Neural progenitor cell (in vitro differentiated cells): ENCODE data around the gene INO80E.
A peak's percentile ranks its signal among the peaks of the same experiment; 100 is the strongest.

ENCODE experiments used
- EZH2 ChIP-seq: fragments of 200-600 bp; sonication (generic); IDR thresholded peaks from 2 replicates; pipeline ENCODE4 v1.6.1; 2017; ENCODE audit warnings: antibody characterized with exemption, mild to moderate bottlenecking, moderate library complexity
- EZH2phosphoT487 ChIP-seq: fragments of 200-600 bp; sonication (generic); IDR thresholded peaks from 2 replicates; pipeline ENCODE4 v1.6.1; 2017; ENCODE audit warnings: antibody characterized with exemption
- TF ChIP-seq, protein P1 (sequence below): fragments of 200-600 bp; sonication (generic); IDR thresholded peaks from 2 replicates; pipeline ENCODE4 v1.5.1; 2017; ENCODE audit warnings: antibody characterized with exemption, mild to moderate bottlenecking

DNA sequence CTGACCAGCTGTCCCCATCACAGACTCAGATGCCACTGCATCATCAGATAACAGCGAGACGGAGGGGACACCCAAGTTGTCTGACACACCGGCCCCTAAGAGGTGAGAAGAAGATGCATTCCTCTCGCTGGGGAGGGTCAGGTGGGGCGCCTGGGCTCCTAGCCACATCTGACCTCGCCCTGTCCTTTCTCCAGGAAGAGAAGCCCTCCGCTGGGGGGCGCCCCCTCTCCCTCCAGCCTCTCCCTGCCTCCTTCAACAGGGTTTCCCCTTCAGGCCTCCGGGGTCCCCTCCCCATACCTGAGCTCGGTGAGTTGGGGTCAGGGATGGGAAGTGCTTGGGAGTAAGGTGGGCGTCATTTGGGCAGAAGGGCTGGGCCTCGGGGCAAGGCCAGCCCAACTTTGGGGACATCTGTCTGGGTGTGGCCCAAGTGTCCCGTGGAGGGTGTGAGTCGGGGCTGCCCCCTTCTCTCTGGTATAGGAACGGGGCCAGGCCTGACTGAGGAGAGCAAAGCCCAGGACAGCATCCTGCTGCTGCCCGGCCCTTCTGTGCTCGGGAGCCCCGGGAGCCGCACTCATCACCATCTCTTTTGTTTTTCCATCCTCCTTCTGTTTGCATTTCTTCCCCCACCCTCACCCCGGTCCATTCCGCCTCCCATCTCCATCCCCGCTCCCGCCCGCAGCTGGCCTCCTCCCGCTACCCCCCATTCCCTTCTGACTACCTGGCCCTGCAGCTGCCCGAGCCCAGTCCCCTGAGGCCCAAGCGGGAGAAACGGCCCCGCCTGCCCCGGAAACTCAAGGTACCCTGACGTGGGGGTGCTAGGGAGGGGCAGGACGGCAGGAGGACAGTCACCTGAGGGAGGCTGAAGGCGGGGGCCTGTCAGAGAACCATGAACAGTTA is 4.9 kb downstream of the INO80E start:
- TF ChIP-seq, protein P1, sequence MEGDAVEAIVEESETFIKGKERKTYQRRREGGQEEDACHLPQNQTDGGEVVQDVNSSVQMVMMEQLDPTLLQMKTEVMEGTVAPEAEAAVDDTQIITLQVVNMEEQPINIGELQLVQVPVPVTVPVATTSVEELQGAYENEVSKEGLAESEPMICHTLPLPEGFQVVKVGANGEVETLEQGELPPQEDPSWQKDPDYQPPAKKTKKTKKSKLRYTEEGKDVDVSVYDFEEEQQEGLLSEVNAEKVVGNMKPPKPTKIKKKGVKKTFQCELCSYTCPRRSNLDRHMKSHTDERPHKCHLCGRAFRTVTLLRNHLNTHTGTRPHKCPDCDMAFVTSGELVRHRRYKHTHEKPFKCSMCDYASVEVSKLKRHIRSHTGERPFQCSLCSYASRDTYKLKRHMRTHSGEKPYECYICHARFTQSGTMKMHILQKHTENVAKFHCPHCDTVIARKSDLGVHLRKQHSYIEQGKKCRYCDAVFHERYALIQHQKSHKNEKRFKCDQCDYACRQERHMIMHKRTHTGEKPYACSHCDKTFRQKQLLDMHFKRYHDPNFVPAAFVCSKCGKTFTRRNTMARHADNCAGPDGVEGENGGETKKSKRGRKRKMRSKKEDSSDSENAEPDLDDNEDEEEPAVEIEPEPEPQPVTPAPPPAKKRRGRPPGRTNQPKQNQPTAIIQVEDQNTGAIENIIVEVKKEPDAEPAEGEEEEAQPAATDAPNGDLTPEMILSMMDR, result peak; percentile 36
- no peak for TF ChIP-seq EZH2phosphoT487
- no peak for TF ChIP-seq EZH2
